Prostate gland (tissue), 2 donors: Measurements from ENCODE around the gene KIFC3. TPM values are rescaled to one million over a fixed set of nuclear protein-coding genes. Genes with fewer than 3 reads are reported as not detected.
"Not testable (repeated sequence)": the region's sequence is repeated elsewhere in the genome, so short reads cannot be mapped to it uniquely, and the experiment has no call there.

Experiments
- DNase-seq: peaks from one replicate; pipeline ENCODE4 v3.0.0-alpha.2; 2019; ENCODE audit warnings: low spot score
- H3K27ac ChIP-seq, 2 donors: fragments of 200-600 bp; sonication (generic); 2 replicates each; pipeline ENCODE4 v1.5.1; 2017 to 2019
- H3K27me3 ChIP-seq: fragments of 200-600 bp; sonication (generic); replicated peaks from 2 replicates; pipeline ENCODE4 v1.5.1; 2019; ENCODE audit not compliant: insufficient read depth
- H3K36me3 ChIP-seq, 2 donors: fragments of 200-600 bp; sonication (generic); 1 replicate in 1 of 2; 2 replicates in 1 of 2; pipeline versions ENCODE4 v1.5.1 to v1.8.1; 2017 to 2019
- H3K4me1 ChIP-seq: fragments of 200-600 bp; sonication (generic); replicated peaks from 2 replicates; pipeline ENCODE4 v1.5.1; 2019
- H3K4me3 ChIP-seq, 2 donors: fragments of 200-600 bp; sonication (generic); 2 replicates each; pipeline ENCODE4 v1.5.1; 2017 to 2019
- H3K9me3 ChIP-seq: fragments of 200-600 bp; sonication (generic); 2 replicates; pipeline ENCODE4 v1.5.1; 2017
- POLR2A ChIP-seq: fragments of 450-650 bp; IDR thresholded peaks from one replicate; pipeline ENCODE4 v1.6.1; 2016; ENCODE audit warnings: antibody characterized with exemption, mild to moderate bottlenecking
- POLR2AphosphoS5 ChIP-seq: sonication (generic); formaldehyde crosslinking; IDR thresholded peaks from one replicate; pipeline ENCODE4 v1.6.1; 2017; ENCODE audit warnings: antibody characterized with exemption
- WGBS: methylation state at CpG from one replicate; pipeline ENCODE4 v1.1.5; 2018; 5-methylcytosine and 5-hydroxymethylcytosine counted together
- intact Hi-C: fragments of 100-400 bp; cut with DNase I; formaldehyde crosslinking; loops from one replicate; pipeline ENCODE4 v1.14.2; 2022
- total RNA-seq, 2 donors: library from RNA; depleted of rRNA; stranded (reverse); fragments of >200 nt; gene quantifications; one replicate each; pipeline ENCODE4 v1.1.0, GENCODE V29; 2016
- TF ChIP-seq, protein P1 (sequence below), 4 experiments: fragments of 200-600 bp in 2 of 4; fragments of 450-650 bp in 2 of 4; sonication (generic) in 2 of 4; IDR thresholded peaks; 1 replicate in 3 of 4; 2 replicates in 1 of 4; pipeline ENCODE4 v1.5.1; 2016 to 2019; ENCODE audit warnings: antibody characterized with exemption in 4 of 4, mild to moderate bottlenecking in 2 of 4, moderate library complexity in 2 of 4

Gene KIFC3
- total RNA-seq, 2 donors from 2014 or later = 16.3 to 79.5 TPM

DNA sequence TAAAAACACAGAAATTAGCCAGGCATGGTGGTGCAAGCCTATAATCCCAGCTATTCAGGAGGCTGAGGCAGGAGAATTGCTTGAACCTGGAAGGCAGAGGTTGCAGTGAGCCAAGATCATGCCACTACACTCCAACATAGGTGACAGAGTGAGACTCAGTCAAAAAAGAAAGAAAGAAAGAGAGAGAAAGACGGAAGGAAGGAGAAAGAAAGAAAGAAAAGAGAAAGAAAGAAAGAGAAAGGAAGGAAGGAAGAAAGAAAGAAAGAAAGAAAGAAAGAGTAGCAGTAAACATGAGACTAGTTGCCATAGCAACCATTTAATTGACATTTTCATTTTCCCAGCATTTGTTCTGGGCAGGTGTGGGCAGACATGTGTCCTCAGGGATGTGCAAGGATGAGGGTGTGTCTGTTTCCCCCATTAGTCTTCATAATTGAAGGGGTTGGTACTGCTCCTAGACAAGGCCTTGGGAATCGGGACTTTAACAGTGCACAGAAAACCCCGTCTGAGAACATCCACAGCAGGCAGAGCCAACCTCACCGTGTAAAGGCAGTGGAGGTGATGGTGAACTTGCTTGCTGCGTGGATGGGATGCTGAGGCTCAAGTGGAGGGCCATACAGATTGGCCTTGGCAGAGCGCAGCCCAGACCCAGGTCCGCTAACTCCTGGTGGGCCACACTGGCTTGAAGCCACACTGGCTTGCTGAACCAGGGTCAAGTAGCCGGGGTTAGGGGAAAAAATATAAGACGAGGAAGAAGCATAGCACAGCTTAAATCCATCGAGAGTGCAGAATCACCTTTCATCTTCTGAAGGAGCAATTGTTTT, 35.2 kb upstream of the KIFC3 start:
- no peak for TF ChIP-seq POLR2A
- TF ChIP-seq POLR2AphosphoS5 = no peak
- TF ChIP-seq, protein P1, sequence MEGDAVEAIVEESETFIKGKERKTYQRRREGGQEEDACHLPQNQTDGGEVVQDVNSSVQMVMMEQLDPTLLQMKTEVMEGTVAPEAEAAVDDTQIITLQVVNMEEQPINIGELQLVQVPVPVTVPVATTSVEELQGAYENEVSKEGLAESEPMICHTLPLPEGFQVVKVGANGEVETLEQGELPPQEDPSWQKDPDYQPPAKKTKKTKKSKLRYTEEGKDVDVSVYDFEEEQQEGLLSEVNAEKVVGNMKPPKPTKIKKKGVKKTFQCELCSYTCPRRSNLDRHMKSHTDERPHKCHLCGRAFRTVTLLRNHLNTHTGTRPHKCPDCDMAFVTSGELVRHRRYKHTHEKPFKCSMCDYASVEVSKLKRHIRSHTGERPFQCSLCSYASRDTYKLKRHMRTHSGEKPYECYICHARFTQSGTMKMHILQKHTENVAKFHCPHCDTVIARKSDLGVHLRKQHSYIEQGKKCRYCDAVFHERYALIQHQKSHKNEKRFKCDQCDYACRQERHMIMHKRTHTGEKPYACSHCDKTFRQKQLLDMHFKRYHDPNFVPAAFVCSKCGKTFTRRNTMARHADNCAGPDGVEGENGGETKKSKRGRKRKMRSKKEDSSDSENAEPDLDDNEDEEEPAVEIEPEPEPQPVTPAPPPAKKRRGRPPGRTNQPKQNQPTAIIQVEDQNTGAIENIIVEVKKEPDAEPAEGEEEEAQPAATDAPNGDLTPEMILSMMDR (IDR thresholded peaks at IDR 0.05) = no peak
- DNase-seq = no peak
- Histone ChIP-seq H3K27me3 (peaks cover 3% of the 10 kb centered on the region), H3K4me1 (no peaks in the 10 kb centered on the region), H3K4me3 (no peak overlapping the region), H3K36me3 (no peaks in the 10 kb centered on the region), H3K9me3 (no peaks in the 10 kb centered on the region), H3K27ac (no peak overlapping the region)
- intact Hi-C loops = no loop called here
- WGBS = 65% methylated on average over 10 of the region's 10 CpGs

DNA sequence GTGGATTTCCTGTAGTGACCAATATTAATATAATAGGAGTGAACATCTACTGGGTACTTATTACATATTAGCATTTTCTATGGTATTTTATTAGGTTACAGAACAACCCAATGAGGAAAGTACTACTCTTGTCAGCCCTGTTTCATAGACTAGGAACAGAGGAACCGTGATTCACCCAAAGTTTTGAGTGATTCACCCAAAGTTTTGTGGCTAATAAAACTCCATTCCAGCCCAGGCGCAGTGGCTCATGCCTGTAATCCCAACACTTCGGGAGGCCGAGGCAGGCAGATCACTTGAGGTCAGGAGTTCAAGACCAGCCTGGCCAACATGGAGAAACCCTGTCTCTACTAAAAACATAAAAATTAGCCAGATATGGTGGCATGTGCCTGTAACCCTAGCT, 33.1 kb upstream of the KIFC3 start:
- 95% methylated on average over 4 of the region's 4 CpGs for WGBS
- intact Hi-C loops, H3K27me3 ChIP-seq, DNase-seq, H3K9me3 ChIP-seq, H3K27ac ChIP-seq, H3K36me3 ChIP-seq, H3K4me1 ChIP-seq, H3K4me3 ChIP-seq: not testable (repeated sequence)

DNA sequence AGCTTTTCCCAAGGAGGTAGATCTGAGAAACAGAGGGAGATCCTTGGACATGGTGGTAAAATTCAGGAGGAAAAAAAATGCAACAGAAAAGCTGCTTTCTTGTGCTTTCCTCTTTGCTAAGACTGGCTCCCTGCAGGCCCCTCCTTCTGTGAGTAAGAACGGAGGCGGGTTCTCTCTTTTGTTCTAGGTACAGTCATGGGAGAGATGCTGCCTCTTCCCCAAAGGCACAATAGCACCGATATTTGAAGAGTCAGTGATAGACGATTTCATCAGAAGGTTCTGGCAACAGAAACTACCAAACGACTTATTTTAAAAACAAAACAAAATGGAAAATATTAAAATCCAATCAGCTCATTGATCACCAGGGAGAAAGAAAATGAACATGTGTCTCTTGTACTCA, 32.6 kb upstream of the KIFC3 start:
- intact Hi-C loops = no loop called here
- Histone ChIP-seq H3K27ac (no peak overlapping the region), H3K36me3 (no peaks in the 10 kb centered on the region), H3K4me1 (no peaks in the 10 kb centered on the region), H3K9me3 (no peaks in the 10 kb centered on the region), H3K27me3 (peaks cover 3% of the 10 kb centered on the region), H3K4me3 (no peak overlapping the region)
- WGBS = 57% methylated on average over 5 of the region's 5 CpGs
- TF ChIP-seq POLR2A = no peak
- TF ChIP-seq, protein P1 (IDR thresholded peaks at IDR 0.05) = no peak
- no peak for TF ChIP-seq POLR2AphosphoS5
- no peak for DNase-seq

DNA sequence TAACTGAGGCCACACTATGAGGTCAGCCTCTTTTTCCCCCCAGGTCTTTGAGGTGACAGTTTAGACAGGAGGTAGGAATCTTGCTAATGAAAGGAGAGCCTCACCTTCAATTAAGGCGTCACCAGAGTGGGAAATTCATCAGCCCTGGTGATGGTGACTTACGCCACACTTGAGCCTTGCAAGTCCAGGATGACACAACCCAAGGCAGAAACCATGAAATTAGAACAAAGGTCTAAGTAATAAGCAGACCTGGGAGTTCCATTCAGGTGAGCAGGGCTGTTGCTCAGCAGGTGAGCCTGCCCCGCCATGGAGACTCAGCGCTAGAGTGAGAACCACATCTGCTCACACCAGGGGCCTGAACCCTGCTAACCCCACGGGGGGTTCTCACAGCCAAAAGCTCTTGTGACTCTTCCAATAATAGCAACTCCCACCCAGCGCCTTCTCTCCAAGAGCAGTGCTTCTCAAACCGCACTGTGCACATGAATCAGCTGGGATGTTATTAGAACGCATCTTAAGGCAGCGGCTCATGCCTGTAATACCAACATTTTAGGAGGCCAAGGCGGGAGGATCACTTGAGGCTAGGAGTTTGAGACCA, 28.7 kb upstream of the KIFC3 start:
- TF ChIP-seq, protein P1 (IDR thresholded peaks at IDR 0.05) = no peak
- TF ChIP-seq POLR2A = no peak
- TF ChIP-seq POLR2AphosphoS5 = no peak
- H3K4me1 ChIP-seq = no peaks in the 10 kb centered on the region
- intact Hi-C loops = no loop called here
- no peaks in the 10 kb centered on the region for H3K36me3 ChIP-seq
- DNase-seq = no peak
- no peaks in the 10 kb centered on the region for H3K27me3 ChIP-seq
- H3K9me3 ChIP-seq = no peaks in the 10 kb centered on the region
- H3K27ac ChIP-seq = no peak overlapping the region
- H3K4me3 ChIP-seq = no peak overlapping the region
- WGBS = 90% methylated on average over 10 of the region's 10 CpGs

DNA sequence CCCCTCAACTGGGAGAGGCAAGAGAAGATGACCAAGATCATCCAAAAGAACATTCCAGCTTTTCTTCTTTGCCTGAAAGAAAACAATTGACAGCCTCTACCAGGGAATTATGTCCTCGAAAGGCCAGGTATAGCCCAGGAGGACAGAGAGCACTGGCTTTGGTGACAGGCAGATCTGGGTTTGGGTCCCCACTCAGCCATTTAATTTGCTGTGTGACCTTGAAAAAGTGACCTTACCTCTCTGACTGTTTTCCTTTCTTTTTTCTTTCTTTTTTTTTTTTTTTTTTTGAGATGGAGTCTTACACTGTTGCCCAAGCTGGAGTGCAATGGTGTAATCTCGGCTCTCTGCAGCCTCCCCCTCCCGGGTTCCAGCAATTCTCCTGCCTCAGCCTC, 27.7 kb upstream of the KIFC3 start:
- no peaks in the 10 kb centered on the region for H3K4me1 ChIP-seq

More for the DNA sequence above, 27.7 kb upstream of the KIFC3 start:
- 93% methylated on average over 3 of the region's 3 CpGs for WGBS
- no peak overlapping the region for H3K27ac ChIP-seq
- TF ChIP-seq POLR2A = no peak
- TF ChIP-seq POLR2AphosphoS5 = no peak
- TF ChIP-seq, protein P1 (IDR thresholded peaks at IDR 0.05) = no peak
- no peak for DNase-seq
- no peak overlapping the region for H3K4me3 ChIP-seq
- intact Hi-C loops = loop anchor here (5.0 kb wide), 1 partner anchor 38 kb away; no protein-coding TSS in a partner anchor
- no peaks in the 10 kb centered on the region for H3K9me3 ChIP-seq
- no peaks in the 10 kb centered on the region for H3K27me3 ChIP-seq
- H3K36me3 ChIP-seq = no peaks in the 10 kb centered on the region
